SK-N-SH (cell line): ENCODE measurements around the gene TMEM51.

Source experiments
- CHD2 ChIP-seq: fragments of 150-350 bp; IDR thresholded peaks from 2 replicates; pipeline ENCODE4 v1.6.1; 2018; ENCODE audit warnings: low read length; ENCODE audit not compliant: partially characterized antibody
- IRF3 ChIP-seq: fragments of 150-350 bp; IDR thresholded peaks from 2 replicates; pipeline ENCODE4 v1.6.1; 2016; ENCODE audit warnings: mild to moderate bottlenecking, low read depth, low read length
- RXRA ChIP-seq: IDR thresholded peaks from 2 replicates; pipeline ENCODE4 v1.4.0; 2012; ENCODE audit warnings: low read depth, mild to moderate bottlenecking, borderline replicate concordance
- USF2 ChIP-seq: fragments of 150-350 bp; IDR thresholded peaks from 2 replicates; pipeline ENCODE4 v1.6.1; 2017; ENCODE audit warnings: antibody characterized with exemption, low read length, low read depth, borderline replicate concordance
- TF ChIP-seq, protein P1 (sequence below): fragments of 200-600 bp; sonication (generic); IDR thresholded peaks from 2 replicates; pipeline ENCODE4 v1.6.1; 2017; ENCODE audit warnings: antibody characterized with exemption, mild to moderate bottlenecking, moderate library complexity

- TF ChIP-seq, protein P1, sequence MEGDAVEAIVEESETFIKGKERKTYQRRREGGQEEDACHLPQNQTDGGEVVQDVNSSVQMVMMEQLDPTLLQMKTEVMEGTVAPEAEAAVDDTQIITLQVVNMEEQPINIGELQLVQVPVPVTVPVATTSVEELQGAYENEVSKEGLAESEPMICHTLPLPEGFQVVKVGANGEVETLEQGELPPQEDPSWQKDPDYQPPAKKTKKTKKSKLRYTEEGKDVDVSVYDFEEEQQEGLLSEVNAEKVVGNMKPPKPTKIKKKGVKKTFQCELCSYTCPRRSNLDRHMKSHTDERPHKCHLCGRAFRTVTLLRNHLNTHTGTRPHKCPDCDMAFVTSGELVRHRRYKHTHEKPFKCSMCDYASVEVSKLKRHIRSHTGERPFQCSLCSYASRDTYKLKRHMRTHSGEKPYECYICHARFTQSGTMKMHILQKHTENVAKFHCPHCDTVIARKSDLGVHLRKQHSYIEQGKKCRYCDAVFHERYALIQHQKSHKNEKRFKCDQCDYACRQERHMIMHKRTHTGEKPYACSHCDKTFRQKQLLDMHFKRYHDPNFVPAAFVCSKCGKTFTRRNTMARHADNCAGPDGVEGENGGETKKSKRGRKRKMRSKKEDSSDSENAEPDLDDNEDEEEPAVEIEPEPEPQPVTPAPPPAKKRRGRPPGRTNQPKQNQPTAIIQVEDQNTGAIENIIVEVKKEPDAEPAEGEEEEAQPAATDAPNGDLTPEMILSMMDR: no peak
- TF ChIP-seq RXRA (no peak), CHD2 (no peak), USF2 (no peak), IRF3 (no peak)
These were observed 1.0 kb downstream of the TMEM51 start for GRCh38 chr1:15154480-15155036.
